ENCODE results near the gene PRKACG. TPM values are rescaled to one million over a fixed set of nuclear protein-coding genes. Genes with fewer than 3 reads are reported as not detected.

The PRKACG gene
- total RNA-seq, 2 donors from 2014 or later = not detected

DNA sequence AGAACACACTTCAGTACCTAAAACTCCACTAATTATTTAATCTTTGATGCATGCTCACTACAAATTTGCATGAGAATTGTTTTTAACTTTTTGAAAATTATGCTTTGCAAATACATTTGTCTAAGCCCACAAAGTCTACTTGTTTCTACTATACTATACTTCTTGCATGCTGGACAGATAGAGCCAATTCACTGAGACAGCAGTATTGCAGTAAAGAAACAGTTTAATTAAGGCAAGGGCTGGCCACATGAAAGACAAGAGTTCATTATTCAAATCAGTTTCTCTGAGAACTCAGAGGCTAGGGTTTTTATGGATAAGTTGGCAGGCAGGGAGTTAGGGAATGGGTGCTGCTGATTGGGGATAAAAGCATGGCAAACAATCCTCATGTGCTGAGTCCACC is 15.6 kb upstream of the PRKACG start:
- Histone ChIP-seq H3K4me1 (peaks cover 7% of the 10 kb centered on the region), H3K27me3 (no peaks in the 10 kb centered on the region), H3K4me3 (no peak overlapping the region), H3K27ac (no peak overlapping the region), H3K9me3 (no peaks in the 10 kb centered on the region), H3K36me3 (replicated peaks in 1 of 2; ENCODE audit: insufficient read depth in 1 of 2, low read depth in 2 of 2) (no peaks in the 10 kb centered on the region)
- no peak for TF ChIP-seq POLR2A (IDR thresholded peaks at IDR 0.05)
- TF ChIP-seq, protein P1, sequence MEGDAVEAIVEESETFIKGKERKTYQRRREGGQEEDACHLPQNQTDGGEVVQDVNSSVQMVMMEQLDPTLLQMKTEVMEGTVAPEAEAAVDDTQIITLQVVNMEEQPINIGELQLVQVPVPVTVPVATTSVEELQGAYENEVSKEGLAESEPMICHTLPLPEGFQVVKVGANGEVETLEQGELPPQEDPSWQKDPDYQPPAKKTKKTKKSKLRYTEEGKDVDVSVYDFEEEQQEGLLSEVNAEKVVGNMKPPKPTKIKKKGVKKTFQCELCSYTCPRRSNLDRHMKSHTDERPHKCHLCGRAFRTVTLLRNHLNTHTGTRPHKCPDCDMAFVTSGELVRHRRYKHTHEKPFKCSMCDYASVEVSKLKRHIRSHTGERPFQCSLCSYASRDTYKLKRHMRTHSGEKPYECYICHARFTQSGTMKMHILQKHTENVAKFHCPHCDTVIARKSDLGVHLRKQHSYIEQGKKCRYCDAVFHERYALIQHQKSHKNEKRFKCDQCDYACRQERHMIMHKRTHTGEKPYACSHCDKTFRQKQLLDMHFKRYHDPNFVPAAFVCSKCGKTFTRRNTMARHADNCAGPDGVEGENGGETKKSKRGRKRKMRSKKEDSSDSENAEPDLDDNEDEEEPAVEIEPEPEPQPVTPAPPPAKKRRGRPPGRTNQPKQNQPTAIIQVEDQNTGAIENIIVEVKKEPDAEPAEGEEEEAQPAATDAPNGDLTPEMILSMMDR (IDR thresholded peaks at IDR 0.05) = no peak
- ATAC-seq (no peak), DNase-seq (no peak)
- intact Hi-C loops (cut with DNase I) = loop anchor here (5.0 kb wide), 1 partner anchor 447 kb away; no protein-coding TSS in a partner anchor

GRCh38 chr9:69028754-69029153 is 14.8 kb upstream of the PRKACG start:
- Histone ChIP-seq H3K4me3 (no peak overlapping the region), H3K4me1 (peaks cover 7% of the 10 kb centered on the region), H3K36me3 (replicated peaks in 1 of 2; ENCODE audit: insufficient read depth in 1 of 2, low read depth in 2 of 2) (no peaks in the 10 kb centered on the region), H3K27ac (no peak overlapping the region), H3K27me3 (no peaks in the 10 kb centered on the region), H3K9me3 (no peaks in the 10 kb centered on the region)
- TF ChIP-seq, protein P1 (IDR thresholded peaks at IDR 0.05) = no peak
- TF ChIP-seq POLR2A (IDR thresholded peaks at IDR 0.05) = no peak
- DNase-seq (no peak), ATAC-seq (no peak)
- 74 to 96% methylated on average over 2 of the region's 2 CpGs for WGBS, 2 donors
- intact Hi-C loops (cut with DNase I) = loop anchor here (5.0 kb wide), 1 partner anchor 446 kb away; no protein-coding TSS in a partner anchor

- H3K27ac ChIP-seq = no peak overlapping the region
- H3K9me3 ChIP-seq = no peaks in the 10 kb centered on the region
- ATAC-seq (peak; percentile 83), DNase-seq (peak; percentile 42 to 62 (median 50))
- H3K4me1 ChIP-seq = peaks cover 7% of the 10 kb centered on the region
- no peaks in the 10 kb centered on the region for H3K36me3 ChIP-seq (replicated peaks in 1 of 2; ENCODE audit: insufficient read depth in 1 of 2, low read depth in 2 of 2)
- no peak overlapping the region for H3K4me3 ChIP-seq
- 33 to 41% methylated on average over 5 of the region's 5 CpGs for WGBS, 2 donors
- TF ChIP-seq POLR2A (IDR thresholded peaks at IDR 0.05) = no peak
- TF ChIP-seq, protein P1 (IDR thresholded peaks at IDR 0.05) = peak; percentile 57 to 84 (median 80)
- H3K27me3 ChIP-seq = no peaks in the 10 kb centered on the region
- intact Hi-C loops (cut with DNase I) = loop anchor here (5.0 kb wide), 1 partner anchor 445 kb away; no protein-coding TSS in a partner anchor
Observed at GRCh38 chr9:69027355-69028097, 13.6 kb upstream of the PRKACG start.

GRCh38 chr9:69023650-69024049 is 9.7 kb upstream of the PRKACG start:
- Histone ChIP-seq H3K27me3 (no peaks in the 10 kb centered on the region), H3K36me3 (replicated peaks in 1 of 2; ENCODE audit: insufficient read depth in 1 of 2, low read depth in 2 of 2) (no peaks in the 10 kb centered on the region), H3K27ac (no peak overlapping the region), H3K4me1 (peaks cover 7% of the 10 kb centered on the region), H3K9me3 (no peaks in the 10 kb centered on the region), H3K4me3 (no peak overlapping the region)
- intact Hi-C loops (cut with DNase I) = no loop called here
- TF ChIP-seq POLR2A (IDR thresholded peaks at IDR 0.05) = no peak
- TF ChIP-seq, protein P1 (IDR thresholded peaks at IDR 0.05) = no peak
- 21 to 27% methylated on average over 7 of the region's 7 CpGs for WGBS, 2 donors
- DNase-seq (peak; percentile 44 to 78 (median 60)), ATAC-seq (peak; percentile 73)
